GM18951 (cell line): ENCODE measurements around the gene OR1E1.
"Not testable (repeated sequence)": the region's sequence is repeated elsewhere in the genome, so short reads cannot be mapped to it uniquely, and the experiment has no call there.

Experiments used
- POLR2A ChIP-seq: IDR thresholded peaks from 4 replicates; pipeline ENCODE4 v1.6.1; 2011; ENCODE audit warnings: mild to moderate bottlenecking; ENCODE audit not compliant: insufficient read length, insufficient read depth; ENCODE audit errors: extremely low read depth
- in situ Hi-C: fragments of 300-500 bp; cut with MboI; formaldehyde crosslinking; loops from one replicate; pipeline ENCODE4 v1.12.0; 2022; ENCODE audit warnings: low sequenced_read_pairs, mixed read lengths, inconsistent platforms; ENCODE audit not compliant: unreplicated experiment

OR1E1 gene, protein sequence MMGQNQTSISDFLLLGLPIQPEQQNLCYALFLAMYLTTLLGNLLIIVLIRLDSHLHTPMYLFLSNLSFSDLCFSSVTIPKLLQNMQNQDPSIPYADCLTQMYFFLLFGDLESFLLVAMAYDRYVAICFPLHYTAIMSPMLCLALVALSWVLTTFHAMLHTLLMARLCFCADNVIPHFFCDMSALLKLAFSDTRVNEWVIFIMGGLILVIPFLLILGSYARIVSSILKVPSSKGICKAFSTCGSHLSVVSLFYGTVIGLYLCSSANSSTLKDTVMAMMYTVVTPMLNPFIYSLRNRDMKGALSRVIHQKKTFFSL

DNA sequence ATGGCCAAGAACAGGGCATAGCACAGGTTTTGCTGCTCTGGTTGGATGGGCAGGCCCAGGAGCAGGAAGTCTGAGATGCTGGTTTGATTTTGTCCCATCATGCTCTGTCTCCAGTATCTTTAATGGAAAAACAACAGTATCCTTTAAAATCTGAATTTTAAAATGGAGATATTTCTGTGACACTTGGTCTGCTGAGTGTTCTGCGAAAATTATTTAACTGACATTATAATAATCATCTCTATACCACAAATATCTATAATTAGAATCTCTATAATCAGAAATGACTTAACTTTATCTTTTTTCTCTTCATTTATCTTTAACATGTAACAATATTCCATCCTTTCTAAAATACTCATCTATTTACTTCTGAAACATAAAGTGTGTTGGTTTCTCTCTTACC, at the start of gene OR1E1:
Gene OR1E1 (minus strand): TSS at position 101 of the 400 bp plus-strand sequence. CDS start 0 bp downstream, at position 101.
- in situ Hi-C loops: no loop called here
- TF ChIP-seq POLR2A: no peak

DNA sequence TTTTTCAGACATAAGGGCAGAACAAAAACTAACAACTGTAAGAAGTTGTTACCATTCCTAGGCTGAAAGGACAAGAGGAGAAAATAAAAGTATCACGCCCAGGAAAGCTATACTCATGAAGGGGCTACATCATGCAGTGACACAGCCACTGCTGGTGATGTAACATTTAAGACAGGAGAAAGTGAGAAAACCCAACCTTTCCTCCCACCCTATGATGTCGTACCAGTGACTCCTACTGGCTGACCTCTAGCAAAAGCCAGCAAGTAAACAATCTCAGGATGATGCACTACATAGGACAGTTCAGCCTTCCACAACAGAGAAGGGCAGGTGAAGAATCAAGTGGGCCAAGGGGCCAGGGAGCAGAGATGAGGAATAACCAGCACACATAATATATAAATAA, 49.4 kb upstream of the OR1E1 start:
- in situ Hi-C loops: no loop called here
- TF ChIP-seq POLR2A: no peak

DNA sequence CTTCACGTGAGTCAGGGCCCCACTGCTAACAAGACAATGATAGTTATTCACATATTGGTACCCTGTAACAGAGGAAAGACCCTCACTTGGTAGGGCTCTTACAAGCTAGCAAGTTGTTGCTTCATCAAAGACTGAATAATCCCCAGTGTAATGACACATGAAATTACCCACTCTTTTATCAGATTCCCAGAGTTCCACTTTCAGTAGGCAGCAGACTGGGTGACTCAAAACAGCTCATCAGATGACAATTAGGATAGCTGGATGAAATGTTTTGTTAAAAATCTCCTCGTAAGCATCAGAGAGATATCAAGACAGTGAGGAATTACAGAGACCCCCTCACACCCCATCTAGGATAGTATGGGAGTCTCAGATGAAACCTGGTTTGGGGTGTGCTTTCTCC, 42.2 kb upstream of the OR1E1 start:
- TF ChIP-seq POLR2A: no peak
- in situ Hi-C loops: no loop called here

DNA sequence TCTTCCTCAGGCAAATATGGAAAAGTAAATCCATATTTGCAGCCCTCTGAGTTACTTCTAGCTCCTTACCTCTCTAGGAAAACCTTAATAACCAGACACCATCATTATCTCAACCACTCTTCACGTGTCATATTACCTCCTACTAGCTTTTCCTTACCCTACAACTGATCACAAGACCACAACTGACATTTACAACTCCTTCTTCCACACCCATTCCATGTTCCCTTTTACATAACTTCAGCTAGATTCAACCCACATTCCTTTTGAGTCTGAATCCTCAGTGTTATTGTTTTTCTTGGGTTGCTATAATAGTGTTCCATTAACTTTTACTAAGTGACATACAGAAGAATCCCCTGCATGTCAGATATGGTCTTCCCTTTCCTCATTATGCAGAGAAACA, 40.2 kb upstream of the OR1E1 start:
- in situ Hi-C loops: no loop called here
- no peak for TF ChIP-seq POLR2A

DNA sequence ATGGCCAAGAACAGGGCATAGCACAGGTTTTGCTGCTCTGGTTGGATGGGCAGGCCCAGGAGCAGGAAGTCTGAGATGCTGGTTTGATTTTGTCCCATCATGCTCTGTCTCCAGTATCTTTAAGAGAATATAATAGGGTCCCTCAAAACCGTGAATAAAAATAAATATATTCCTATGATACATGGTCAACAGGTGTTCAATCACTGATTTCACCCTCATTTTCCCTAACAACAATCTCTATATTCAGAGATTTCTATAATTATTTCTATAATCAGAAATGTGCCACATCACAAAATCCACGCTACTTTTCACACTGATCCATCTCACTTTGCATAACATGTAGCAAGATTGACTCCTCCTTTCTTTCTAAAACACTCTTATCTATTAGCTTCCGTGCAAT, 35.5 kb upstream of the OR1E1 start, which contains the start of gene OR1E2:
Gene OR1E2 (minus strand): TSS at position 101 of the 400 bp plus-strand sequence. CDS start 0 bp downstream, at position 101.
- in situ Hi-C loops: no loop called here

DNA sequence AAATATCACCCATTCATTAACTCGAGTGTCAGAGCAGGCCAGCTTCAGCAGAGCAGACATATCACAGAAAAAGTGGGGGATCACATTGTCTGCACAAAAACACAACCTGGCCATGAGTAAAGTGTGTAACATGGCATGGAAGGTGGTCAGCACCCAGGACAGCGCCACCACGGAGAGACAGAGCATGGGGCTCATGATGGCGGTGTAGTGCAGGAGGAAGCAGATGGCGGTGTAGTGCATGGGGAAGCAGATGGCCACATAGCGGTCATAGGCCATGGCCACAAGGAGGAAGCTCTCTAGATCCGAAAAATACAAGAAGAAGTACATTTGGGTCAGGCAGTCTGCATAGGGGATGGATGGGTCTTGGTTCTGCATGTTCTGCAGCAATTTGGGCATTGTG, 35.0 kb upstream of the OR1E1 start:
- in situ Hi-C loops: not testable (repeated sequence)

More for the DNA sequence above, 35.5 kb upstream of the OR1E1 start, which contains the start of gene OR1E2:
- TF ChIP-seq POLR2A: no peak

DNA sequence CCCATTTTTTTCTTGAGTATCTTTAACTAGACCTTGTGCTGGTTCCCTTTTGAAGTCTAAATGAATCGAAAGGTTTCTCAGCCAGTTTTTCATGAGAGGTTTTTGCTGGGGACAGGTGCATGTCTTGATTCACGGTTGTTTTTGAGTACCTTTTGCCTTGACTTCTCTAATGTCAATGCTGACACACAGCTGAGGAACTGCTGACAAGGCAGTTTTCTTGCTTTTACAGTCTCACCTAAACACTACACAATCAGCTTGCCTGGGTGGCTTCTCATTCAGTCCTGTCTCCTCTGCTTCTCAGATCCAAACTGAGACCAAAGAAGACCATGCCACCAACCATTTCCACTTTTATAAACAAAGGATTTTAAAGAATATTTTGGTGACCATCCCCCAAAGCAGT, 20.0 kb upstream of the OR1E1 start:
- in situ Hi-C loops: no loop called here
- TF ChIP-seq POLR2A: no peak

DNA sequence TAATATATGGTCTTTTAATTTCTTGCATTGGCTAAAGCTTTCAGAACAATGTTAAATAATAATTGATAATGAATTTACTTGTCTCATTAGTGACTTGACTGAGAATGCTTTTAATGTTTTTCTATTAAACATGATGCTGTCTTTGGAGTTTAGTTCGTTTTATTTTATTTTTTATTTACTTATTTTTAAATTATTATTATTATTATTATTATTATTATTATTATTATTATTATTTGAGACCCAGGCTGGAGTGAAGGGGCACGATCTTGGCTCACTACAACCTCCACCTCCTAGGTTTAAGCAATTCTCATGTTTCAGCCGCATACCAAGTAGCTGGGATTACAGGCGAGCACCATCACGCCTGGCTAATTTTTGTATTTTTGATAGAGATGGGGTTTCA, 17.4 kb upstream of the OR1E1 start:
- in situ Hi-C loops: no loop called here
- no peak for TF ChIP-seq POLR2A

DNA sequence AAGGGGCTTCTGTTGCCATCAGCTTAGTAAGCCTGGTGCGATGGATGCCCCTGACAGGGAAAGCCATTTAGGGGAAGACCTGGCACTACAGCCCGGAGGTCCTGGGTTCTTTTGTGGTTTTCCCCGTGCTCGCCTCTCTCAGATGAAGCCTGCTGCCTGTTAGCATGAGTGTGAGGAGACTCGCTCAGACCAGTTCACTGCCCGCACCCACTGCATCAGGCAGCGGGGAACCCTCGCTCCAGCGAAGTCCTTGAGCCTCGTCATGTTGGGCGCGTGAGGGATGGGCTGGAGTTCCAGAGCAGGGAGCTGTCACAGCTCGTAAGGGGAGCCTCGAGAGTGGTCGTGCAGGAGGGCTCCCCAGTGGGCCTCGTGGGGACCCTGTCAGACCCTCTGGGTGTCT, 14.0 kb upstream of the OR1E1 start:
- in situ Hi-C loops: not testable (repeated sequence)

DNA sequence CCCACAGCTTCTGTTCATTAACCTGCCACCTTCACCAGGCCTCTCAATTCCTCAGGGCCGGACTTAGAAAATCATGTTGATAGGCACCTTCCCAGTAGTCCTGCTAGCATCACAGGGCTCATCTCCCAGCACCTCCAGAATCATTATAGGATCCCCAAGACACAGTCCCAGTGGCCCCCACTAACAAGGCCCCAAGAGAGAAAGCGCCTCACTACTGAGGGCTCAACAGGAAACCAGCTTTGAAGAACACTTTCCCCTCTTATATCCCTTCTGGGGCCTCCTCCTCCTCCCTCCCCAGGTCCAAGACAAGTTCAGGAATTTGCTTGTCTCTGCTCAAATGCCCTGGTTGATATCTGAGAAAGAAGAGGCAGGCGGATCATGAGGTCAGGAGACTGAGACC, 12.9 kb upstream of the OR1E1 start, which contains the start of gene OR3A3:
Gene OR3A3 (plus strand): TSS at position 301 of the 400 bp plus-strand sequence.
- in situ Hi-C loops: no loop called here
- no peak for TF ChIP-seq POLR2A

DNA sequence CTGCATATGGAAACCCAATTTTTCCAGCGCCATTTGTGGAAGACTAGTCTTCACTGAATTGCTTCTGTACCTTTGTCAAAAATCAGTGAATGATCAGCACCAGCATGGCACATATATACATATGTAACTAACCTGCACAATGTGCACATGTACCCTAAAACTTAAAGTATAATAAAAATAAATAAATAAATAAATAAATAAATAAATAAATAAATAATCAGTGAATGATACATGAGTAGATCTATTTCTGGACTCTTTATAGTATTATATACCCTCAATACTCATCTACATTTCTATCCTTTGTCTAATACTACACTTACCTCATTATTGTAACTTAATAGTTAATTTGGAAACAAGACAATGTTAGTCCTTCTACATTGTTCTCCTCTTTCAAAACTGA, 5.6 kb upstream of the OR1E1 start:
- in situ Hi-C loops: not testable (repeated sequence)

DNA sequence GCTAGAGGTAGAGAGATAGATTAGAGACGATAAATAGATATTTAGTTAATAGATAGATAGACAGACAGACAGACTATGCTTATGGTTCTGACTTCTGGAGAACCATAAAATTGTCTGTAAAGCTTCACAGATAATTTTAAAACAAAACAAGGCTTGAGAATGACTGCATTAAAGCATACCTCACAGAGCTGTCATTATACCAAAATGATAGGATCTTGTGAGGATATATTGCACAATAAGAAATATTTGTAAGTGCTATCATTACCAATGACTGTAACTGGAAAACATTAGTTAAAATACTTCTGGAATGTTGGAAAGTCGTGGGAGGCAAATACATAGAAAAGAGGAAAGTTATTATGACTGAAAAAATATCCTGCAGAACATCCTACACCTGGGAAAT, 3.6 kb upstream of the OR1E1 start:
- in situ Hi-C loops: no loop called here
- TF ChIP-seq POLR2A: no peak

DNA sequence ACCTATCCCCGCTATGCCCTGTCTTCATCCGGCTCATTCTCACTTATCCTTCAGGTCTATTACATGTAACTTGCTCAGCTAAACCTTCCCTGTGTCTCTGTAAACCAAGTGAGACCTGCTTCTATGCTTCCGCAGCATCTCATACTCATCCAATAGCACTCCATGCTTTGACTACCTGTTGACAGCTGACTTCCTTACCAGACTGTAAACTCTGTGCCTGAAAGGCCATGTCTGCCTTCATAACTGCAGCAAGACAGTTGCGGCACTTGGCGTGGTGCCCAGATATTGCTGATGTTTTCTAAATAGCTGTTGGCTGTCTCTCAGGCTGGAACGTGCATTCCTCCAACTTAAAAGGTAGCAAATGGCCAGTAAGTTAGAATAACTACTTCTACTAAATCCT, 1.8 kb upstream of the OR1E1 start:
- no peak for TF ChIP-seq POLR2A
- in situ Hi-C loops: no loop called here

DNA sequence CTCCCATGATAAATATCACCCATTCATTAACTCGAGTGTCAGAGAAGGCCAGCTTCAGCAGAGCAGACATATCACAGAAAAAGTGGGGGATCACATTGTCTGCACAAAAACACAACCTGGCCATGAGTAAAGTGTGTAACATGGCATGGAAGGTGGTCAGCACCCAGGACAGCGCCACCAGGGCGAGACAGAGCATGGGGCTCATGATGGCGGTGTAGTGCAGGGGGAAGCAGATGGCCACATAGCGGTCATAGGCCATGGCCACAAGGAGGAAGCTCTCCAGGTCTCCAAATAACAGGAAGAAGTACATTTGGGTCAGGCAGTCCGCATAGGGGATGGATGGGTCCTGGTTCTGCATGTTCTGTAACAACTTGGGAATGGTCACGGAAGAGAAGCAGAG, 409 bp downstream of the OR1E1 start:
- in situ Hi-C loops: not testable (repeated sequence)

DNA sequence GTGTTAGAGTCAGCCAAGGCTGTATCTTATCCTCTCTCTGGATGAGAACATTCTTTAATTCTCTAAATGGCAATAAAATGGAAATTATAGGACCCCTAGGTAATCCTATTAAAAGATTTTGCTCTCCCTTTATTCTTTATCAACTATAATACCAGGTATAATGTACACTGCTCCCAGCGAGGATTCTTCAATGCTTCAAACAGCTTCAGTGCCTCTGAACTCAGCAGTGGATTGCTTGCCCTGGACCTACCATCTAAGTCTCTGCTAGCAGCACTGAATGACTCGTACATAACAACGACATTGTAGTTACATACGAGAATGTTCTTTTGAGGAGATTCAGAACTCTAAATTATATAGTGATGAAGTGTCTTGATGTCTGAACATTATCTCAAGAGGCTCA, 8.4 kb downstream of the OR1E1 start:
- in situ Hi-C loops: no loop called here

More for the DNA sequence above, 8.4 kb downstream of the OR1E1 start:
- TF ChIP-seq POLR2A: no peak
